ENCODE results near the gene SRRD. TPM values are rescaled to one million over a fixed set of nuclear protein-coding genes. Genes with fewer than 3 reads are reported as not detected.

SRRD gene
- total and polyA plus RNA-seq, 10 donors: 9.9 to 21.1 (median 17.9) TPM

DNA sequence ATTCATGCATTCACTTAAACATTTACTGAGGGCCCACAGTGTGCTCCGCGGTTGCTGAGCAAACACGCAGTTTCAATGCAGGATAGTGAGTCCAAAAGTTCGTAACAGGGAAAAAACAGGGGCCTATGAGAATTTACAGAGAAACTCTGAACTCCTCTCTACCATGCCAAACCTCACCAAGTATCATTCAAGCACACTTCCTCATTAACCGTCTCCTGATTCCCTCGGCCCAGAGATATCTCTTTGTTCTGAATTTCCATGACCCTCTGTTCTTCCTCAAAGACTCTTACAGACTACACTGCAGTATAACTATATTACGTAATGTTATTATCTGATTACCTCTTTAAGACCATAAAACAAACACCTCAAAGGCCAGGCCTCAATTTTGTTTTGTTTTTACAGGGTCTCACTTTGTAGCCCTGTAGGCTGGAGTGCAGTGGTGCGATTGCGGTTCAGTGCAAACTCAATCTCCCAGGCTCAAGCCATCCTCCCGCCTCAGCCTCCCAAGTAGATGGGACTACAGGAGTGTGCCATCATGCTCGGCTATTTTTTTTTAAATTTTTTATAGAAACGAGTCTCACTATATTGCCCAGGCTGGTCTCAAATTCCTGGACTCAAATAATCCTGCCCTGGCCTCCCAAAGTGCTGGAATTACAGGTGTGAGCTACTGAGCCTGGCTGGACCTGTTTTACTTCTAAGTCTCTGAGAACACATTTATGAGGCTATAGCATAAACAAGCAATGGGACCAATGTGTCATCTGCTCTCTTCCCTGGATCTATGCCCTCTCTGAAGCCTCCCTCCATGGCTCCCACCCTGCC is 3.7 kb upstream of the SRRD start:
- peaks cover 0 to 45% (median 24%) of the 10 kb centered on the region in 6 donors for H3K36me3 ChIP-seq
- DNase-seq: no peak
- no peaks in the 10 kb centered on the region for H3K27me3 ChIP-seq (replicated peaks in 1 of 7)
- intact Hi-C loops (cut with DNase I; ENCODE audit: low total_unique reads): loop anchor here (10.0 kb wide), 1 partner anchor 185 kb away; no protein-coding TSS in a partner anchor
- H3K4me3 ChIP-seq: peak overlapping the region in 6 of 8 donors; percentile 2 to 53 (median 12)
- H3K9me3 ChIP-seq: no peaks in the 10 kb centered on the region
- TF ChIP-seq, protein P1, sequence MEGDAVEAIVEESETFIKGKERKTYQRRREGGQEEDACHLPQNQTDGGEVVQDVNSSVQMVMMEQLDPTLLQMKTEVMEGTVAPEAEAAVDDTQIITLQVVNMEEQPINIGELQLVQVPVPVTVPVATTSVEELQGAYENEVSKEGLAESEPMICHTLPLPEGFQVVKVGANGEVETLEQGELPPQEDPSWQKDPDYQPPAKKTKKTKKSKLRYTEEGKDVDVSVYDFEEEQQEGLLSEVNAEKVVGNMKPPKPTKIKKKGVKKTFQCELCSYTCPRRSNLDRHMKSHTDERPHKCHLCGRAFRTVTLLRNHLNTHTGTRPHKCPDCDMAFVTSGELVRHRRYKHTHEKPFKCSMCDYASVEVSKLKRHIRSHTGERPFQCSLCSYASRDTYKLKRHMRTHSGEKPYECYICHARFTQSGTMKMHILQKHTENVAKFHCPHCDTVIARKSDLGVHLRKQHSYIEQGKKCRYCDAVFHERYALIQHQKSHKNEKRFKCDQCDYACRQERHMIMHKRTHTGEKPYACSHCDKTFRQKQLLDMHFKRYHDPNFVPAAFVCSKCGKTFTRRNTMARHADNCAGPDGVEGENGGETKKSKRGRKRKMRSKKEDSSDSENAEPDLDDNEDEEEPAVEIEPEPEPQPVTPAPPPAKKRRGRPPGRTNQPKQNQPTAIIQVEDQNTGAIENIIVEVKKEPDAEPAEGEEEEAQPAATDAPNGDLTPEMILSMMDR (IDR thresholded peaks at IDR 0.05 in 8 of 11, conservative IDR thresholded peaks at IDR 0.05 in 3 of 11): no peak
- TF ChIP-seq POLR2AphosphoS5 (IDR thresholded peaks at IDR 0.05) (no peak), POLR2A (IDR thresholded peaks at IDR 0.05) (no peak)
- H3K4me1 ChIP-seq: peaks cover 51 to 95% (median 74%) of the 10 kb centered on the region in 6 donors
- H3K27ac ChIP-seq: peak overlapping the region in 7 of 8 donors; percentile 9 to 98 (median 51)
- 52 to 59% (median 56%) methylated on average over 12 of the region's 12 CpGs for WGBS, 5 donors

DNA sequence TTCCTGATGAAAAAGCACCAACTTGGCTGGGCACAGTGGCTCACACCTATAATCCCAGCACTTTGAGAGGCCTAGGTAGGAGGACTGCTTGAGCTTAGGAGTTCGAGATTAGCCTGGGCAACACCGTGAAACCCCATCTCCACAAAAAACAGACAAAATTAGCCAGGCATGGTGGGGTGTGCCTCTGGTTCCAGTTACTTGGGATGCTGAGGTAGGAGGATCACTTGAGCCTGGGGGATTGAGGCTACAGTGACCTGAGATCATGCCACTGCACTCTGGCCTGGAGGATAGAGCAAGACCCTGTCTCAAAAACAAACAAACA is 3.1 kb upstream of the SRRD start:
- DNase-seq: no peak
- H3K4me1 ChIP-seq: peaks cover 55 to 95% (median 80%) of the 10 kb centered on the region in 6 donors

DNA sequence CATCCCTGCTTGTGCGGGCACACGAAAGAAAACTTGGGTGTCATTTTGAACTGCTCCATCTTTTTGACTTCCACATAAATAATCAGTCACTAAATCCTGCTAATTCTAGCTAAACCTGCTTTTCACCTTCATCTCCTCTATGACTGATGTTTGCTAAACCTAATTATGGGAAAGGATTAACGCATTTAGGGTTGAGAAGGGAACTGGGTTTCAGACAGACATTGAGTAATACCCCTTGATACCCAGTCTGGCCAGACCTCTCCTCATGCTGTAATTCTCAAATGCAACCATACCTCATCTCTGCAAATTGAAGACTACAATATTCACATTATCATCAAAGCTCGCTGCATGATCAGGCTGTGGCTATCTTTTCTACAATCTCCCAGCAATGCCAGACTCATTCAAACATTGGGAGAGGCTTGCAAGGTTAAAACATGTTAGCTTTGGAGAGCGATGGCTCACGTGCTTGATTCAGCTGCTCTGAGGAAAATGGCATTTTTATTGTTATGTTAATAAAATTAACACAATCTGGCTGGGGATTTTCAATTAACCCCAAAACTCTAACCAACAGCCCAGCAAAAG is 2.5 kb upstream of the SRRD start:
- Histone ChIP-seq H3K4me1 (peaks cover 55 to 95% (median 85%) of the 10 kb centered on the region in 6 donors), H3K27me3 (replicated peaks in 1 of 7) (no peaks in the 10 kb centered on the region), H3K9me3 (no peaks in the 10 kb centered on the region), H3K4me3 (peak overlapping the region in 1 of 8 donors; percentile 0), H3K36me3 (peaks cover 0 to 41% (median 15%) of the 10 kb centered on the region in 6 donors), H3K27ac (peak overlapping the region in 3 of 8 donors; percentile 10 to 98 (median 16))
- TF ChIP-seq, protein P1 (IDR thresholded peaks at IDR 0.05 in 8 of 11, conservative IDR thresholded peaks at IDR 0.05 in 3 of 11): no peak
- TF ChIP-seq POLR2A (IDR thresholded peaks at IDR 0.05): no peak
- no peak for TF ChIP-seq POLR2AphosphoS5 (IDR thresholded peaks at IDR 0.05)
- 66 to 78% (median 74%) methylated on average over 6 of the region's 6 CpGs for WGBS, 5 donors
- intact Hi-C loops (cut with DNase I; ENCODE audit: low total_unique reads): loop anchor here (10.0 kb wide), 1 partner anchor 184 kb away; no protein-coding TSS in a partner anchor
- no peak for DNase-seq

More for the DNA sequence above, 3.1 kb upstream of the SRRD start:
- TF ChIP-seq POLR2A (IDR thresholded peaks at IDR 0.05): no peak
- TF ChIP-seq, protein P1 (IDR thresholded peaks at IDR 0.05 in 8 of 11, conservative IDR thresholded peaks at IDR 0.05 in 3 of 11): no peak
- no peak for TF ChIP-seq POLR2AphosphoS5 (IDR thresholded peaks at IDR 0.05)
- intact Hi-C loops (cut with DNase I; ENCODE audit: low total_unique reads): loop anchor here (10.0 kb wide), 1 partner anchor 184 kb away; no protein-coding TSS in a partner anchor
- peak overlapping the region in 1 of 8 donors; percentile 53 for H3K4me3 ChIP-seq
- WGBS, 5 donors: 69 to 87% (median 80%) methylated on average over 2 of the region's 2 CpGs
- H3K36me3 ChIP-seq: peaks cover 0 to 41% (median 18%) of the 10 kb centered on the region in 6 donors
- H3K9me3 ChIP-seq: no peaks in the 10 kb centered on the region
- no peaks in the 10 kb centered on the region for H3K27me3 ChIP-seq (replicated peaks in 1 of 7)
- H3K27ac ChIP-seq: peak overlapping the region in 3 of 8 donors; percentile 47 to 98 (median 58)

DNA sequence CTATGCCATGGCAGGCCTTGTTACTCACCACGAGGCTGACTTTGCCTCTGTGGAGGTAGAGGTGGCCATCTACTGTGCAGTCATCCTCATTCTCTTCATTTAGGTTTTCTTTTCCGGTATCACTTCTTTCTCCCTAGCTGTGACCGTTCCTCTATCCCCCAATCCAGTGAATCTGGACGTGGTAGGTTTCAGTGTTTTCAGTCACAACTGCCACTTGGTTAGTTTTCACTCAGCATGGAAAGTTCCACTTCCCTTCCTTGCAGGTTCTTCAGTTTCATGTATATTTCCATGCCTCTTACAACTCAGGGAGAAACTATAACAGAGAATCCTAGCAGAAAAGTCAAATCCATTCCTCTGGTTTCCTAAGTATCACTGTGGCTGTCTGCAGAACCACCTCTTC is 2.0 kb upstream of the SRRD start:
- intact Hi-C loops (cut with DNase I; ENCODE audit: low total_unique reads): loop anchor here (10.0 kb wide), 1 partner anchor 183 kb away; no protein-coding TSS in a partner anchor
- DNase-seq: no peak

More for the DNA sequence above, 2.0 kb upstream of the SRRD start:
- Histone ChIP-seq H3K27ac (peak overlapping the region in 3 of 8 donors; percentile 10 to 98 (median 16)), H3K36me3 (peaks cover 0 to 41% (median 11%) of the 10 kb centered on the region in 6 donors), H3K4me3 (no peak overlapping the region), H3K9me3 (no peaks in the 10 kb centered on the region), H3K4me1 (peaks cover 55 to 95% (median 87%) of the 10 kb centered on the region in 6 donors), H3K27me3 (replicated peaks in 1 of 7) (no peaks in the 10 kb centered on the region)
- WGBS, 5 donors: 56 to 68% (median 62%) methylated on average over 4 of the region's 4 CpGs
- TF ChIP-seq POLR2A (IDR thresholded peaks at IDR 0.05): no peak
- no peak for TF ChIP-seq POLR2AphosphoS5 (IDR thresholded peaks at IDR 0.05)
- TF ChIP-seq, protein P1 (IDR thresholded peaks at IDR 0.05 in 8 of 11, conservative IDR thresholded peaks at IDR 0.05 in 3 of 11): no peak

Measured in spleen (tissue), 11 donors.